GM19240 (cell line): Measurements from ENCODE around the gene TAF11L12.
"Not testable (repeated sequence)": the region's sequence is repeated elsewhere in the genome, so short reads cannot be mapped to it uniquely, and the experiment has no call there.

Experiments
- DNase-seq: peaks from one replicate; pipeline ENCODE4 v3.0.0; 2011; ENCODE audit warnings: low spot score; ENCODE audit not compliant: insufficient read length

TAF11L12 gene

DNA sequence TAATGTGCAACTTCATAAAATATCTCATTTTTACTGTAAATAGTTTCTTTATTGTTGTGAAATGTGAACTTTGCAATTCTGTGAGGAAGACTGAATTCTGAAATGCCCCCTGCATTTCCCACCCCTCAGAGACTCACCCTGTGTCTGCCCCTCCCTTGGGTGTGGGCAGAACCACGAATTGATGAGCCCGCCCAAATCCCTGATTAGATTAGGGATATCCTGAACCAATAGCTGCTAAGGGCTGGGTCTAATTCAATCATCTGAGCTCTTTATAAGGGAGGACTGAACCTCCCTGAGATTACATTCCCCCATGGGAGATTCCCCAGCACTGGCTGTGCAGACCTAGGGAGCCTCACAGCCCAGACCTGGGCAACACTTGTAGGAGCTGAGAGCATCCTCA, at the start of gene TAF11L12:
Gene TAF11L12 (plus strand): TSS at position 301 of the 400 bp plus-strand sequence.
- DNase-seq: not testable (repeated sequence)

DNA sequence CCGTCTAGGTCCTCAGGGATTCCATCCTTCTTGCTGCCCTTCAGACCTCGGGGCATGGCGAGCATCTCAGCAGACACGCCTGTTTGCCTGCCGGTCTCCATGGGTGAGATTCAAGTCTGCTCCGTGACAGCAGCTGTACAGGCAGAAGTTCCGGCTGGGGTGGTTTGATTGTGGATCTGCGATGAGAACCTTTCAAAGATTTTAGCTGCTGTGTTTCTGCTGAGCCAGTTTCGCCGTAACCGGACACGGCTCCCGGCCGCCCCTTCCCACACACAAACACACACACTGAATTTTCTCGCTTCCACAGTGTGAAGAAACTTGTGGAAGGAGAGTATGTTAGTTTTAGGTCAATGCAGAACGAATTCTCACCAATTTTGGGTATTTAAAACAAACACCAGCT, 24.5 kb upstream of the TAF11L12 start, which contains the start of gene TAF11L7:
Gene TAF11L7 (minus strand): TSS at position 101 of the 400 bp plus-strand sequence.
- DNase-seq: not testable (repeated sequence)

DNA sequence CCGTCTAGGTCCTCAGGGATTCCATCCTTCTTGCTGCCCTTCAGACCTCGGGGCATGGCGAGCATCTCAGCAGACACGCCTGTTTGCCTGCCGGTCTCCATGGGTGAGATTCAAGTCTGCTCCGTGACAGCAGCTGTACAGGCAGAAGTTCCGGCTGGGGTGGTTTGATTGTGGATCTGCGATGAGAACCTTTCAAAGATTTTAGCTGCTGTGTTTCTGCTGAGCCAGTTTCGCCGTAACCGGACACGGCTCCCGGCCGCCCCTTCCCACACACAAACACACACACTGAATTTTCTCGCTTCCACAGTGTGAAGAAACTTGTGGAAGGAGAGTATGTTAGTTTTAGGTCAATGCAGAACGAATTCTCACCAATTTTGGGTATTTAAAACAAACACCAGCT, 19.3 kb upstream of the TAF11L12 start, which contains the start of gene TAF11L8:
Gene TAF11L8 (minus strand): TSS at position 101 of the 400 bp plus-strand sequence.
- DNase-seq: not testable (repeated sequence)

DNA sequence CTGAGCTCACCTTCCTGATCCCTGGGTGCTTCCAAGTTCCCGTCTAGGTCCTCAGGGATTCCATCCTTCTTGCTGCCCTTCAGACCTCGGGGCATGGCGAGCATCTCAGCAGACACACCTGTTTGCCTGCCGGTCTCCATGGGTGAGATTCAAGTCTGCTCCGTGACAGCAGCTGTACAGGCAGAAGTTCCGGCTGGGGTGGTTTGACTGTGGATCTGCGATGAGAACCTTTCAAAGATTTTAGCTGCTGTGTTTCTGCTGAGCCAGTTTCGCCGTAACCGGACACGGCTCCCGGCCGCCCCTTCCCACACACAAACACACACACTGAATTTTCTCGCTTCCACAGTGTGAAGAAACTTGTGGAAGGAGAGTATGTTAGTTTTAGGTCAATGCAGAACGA, 15.9 kb upstream of the TAF11L12 start, which contains the start of gene TAF11L9:
Gene TAF11L9 (minus strand): TSS at position 140 of the 400 bp plus-strand sequence.
- DNase-seq: not testable (repeated sequence)

DNA sequence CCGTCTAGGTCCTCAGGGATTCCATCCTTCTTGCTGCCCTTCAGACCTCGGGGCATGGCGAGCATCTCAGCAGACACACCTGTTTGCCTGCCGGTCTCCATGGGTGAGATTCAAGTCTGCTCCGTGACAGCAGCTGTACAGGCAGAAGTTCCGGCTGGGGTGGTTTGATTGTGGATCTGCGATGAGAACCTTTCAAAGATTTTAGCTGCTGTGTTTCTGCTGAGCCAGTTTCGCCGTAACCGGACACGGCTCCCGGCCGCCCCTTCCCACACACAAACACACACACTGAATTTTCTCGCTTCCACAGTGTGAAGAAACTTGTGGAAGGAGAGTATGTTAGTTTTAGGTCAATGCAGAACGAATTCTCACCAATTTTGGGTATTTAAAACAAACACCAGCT, 12.5 kb upstream of the TAF11L12 start, which contains the start of gene TAF11L10:
Gene TAF11L10 (minus strand): TSS at position 101 of the 400 bp plus-strand sequence.
- DNase-seq: not testable (repeated sequence)

DNA sequence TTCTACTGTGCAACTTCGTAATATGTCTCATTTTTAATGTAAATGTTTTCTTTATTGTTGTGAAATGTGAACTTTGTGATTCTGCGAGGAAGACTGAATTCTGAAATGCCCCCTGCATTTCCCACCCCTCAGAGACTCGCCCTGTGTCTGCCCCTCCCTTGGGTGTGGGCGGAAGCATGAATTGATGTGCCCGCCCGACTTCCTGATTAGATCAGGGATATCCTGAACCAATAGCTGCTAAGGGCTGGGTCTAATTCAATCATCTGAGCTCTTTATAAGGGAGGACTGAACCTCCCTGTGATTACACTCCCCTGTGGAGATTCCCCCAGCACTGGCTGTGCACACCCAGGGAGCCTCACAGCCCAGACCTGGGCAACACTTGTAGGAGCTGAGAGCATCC, 6.3 kb upstream of the TAF11L12 start, which contains the start of gene TAF11L11:
Gene TAF11L11 (plus strand): TSS at position 304 of the 400 bp plus-strand sequence.
- DNase-seq: not testable (repeated sequence)

DNA sequence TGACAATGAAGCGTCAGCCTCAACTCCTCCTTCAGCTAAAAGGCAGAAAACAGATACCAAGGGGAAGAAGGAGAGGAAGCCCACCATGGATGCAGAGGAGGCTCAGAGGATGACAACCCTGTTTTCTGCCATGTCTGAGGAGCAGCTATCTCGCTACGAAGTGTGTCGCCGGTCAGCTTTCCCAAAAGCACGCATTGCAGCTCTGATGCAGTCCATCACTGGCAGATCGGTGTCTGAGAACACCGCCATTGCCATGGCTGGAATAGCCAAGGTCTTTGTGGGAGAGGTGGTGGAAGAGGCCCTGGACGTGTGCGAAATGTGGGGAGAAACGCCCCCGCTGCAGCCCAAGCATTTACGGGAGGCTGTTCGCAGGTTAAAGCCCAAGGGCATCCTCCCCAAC, 5.2 kb upstream of the TAF11L12 start:
- no peak for DNase-seq

DNA sequence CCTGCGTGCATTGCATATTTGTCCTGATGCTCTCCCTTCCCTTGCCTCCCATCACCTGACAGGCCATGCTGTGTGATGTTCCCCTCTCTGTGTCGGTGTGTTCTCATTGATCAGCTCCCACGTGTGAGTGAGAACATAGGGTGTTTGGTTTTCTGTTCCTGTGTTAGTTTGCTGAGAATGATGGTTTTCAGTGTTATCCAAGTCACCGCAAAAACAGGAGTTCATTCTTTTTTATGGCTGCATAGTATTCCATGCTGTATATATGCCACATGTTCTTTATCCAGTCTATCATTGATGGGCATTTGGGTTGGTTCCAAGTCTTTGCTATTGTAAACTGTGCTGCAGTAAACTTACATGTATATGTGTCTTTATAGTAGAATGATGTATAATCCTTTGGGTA, 2.7 kb upstream of the TAF11L12 start:
- not testable (repeated sequence) for DNase-seq

DNA sequence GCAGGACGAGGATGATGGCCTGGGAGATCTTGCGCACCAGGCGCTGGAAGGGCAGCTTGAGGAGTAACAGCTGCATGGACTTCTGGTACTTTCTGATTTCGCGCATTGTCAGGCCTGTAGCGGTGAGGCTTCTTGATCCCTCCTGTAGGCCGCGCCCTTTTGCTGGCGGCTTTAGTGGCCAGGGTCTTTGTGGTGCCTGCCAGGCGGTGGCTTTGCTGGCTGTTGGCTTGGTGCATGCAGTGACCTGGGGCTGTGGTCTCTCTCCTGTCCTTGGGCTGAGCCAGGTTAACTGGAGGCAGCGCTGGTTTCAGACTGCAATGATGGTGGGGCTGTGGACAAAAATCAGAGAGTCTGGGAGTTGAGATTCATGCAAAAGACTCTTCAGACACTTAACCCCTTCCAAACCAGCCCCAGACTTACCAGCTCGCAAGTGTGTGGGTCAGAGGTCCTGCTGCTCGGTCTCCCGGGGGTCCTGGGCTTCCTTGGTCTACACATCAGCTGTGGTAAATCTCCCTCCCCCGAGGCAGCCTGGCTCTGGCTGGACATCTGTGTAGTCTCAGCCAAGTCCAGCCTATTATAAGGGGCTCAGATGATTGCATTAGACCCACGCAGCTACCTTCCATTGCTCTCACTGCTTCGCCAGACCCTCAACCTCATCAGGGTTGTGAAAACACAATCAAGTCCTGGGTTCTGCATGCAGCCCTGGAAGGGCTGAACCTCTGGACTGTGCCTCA, 4.8 kb downstream of the TAF11L12 start:
- DNase-seq: no peak

DNA sequence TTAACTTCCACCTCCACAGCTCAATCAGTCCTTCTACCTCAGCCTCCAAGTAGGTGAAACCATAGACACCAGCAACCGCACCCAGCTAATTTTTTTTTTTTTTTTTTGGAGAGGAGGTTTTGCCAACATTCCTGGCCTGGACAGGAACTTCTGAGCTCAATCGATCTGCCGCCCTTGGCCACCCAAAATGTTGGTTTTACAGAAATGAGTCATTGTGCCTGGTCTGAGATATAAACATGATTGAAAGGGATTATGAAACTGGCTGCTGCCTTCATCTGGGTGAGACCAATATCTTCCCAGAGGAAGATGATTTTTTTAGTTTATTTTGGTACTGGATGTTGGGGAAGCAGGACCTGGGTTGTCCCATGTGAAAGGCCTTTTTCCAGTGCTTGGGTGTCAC, 9.2 kb downstream of the TAF11L12 start:
- DNase-seq: no peak

DNA sequence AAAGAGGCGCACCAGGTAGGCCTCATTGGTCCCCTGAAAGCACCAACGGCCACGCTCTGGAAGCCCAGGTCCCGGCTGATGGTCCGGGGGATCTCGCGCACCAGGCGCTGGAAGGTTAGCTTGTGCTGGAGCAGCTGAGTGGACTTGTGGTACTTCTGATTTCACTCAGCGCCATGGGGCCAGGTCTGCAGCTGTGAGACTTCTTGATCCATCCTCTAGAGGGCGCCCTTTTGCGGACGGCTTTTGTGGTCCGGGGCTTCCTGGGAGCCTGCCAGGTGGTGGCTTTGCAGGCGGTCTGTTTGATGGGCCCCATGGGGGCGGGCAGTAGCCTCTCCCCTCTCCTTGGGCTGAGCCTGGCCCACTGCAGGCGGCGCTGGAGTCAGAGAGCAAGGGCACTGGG, 10.4 kb downstream of the TAF11L12 start:
- DNase-seq: no peak

DNA sequence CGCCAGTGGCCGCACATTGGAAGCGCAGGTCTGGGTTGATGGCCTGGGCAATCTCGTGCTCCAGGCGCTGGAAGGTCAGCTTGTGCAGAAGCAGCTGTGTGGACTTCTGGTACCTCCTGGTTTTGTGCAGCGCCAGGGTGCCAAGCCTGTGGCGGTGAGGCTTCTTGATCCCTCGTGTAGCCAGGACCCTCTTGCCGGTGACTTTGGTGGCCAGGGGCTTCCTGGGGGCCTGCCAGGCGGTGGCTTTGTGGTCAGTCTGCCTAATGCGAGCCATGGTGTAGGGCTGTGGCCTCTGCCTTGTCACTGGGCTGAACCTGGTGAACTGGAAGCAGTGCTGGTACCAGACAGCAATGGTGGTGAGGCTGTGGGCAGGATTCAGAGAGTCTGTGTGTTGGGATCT, 15.5 kb downstream of the TAF11L12 start:
- DNase-seq: no peak

DNA sequence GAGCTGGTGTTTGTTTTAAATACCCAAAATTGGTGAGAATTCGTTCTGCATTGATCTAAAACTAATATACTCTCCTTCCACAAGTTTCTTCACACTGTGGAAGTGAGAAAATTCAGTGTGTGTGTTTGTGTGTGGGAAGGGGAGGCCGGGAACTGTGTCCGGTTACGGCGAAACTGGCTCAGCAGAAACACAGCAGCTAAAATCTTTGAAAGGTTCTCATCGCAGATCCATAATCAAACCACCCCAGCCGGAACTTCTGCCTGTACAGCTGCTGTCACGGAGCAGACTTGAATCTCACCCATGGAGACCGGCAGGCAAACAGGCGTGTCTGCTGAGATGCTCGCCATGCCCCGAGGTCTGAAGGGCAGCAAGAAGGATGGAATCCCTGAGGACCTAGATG, 21.6 kb downstream of the TAF11L12 start, which contains the start of gene TAF11L13:
Gene TAF11L13 (plus strand): TSS at position 301 of the 400 bp plus-strand sequence.
- not testable (repeated sequence) for DNase-seq

DNA sequence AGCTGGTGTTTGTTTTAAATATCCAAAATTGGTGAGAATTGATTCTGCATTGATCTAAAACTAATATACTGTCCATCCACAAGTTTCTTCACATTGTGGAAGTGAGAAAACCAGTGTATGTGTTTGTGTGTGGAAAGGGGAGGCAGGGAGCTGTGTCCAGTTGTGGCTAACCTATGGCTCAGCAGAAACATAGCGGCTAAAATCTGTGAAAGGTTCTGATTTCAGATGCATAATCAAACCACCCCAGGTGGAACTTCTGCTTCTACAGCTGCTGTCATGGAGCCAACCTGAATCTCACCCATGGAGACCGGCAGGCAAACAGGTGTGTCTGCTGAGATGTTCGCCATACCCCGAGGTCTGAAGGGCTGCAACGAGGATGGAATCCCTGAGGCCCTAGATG, 24.0 kb downstream of the TAF11L12 start, which contains the start of gene TAF11L14:
Gene TAF11L14 (plus strand): TSS at position 301 of the 400 bp plus-strand sequence.
- no peak for DNase-seq

DNA sequence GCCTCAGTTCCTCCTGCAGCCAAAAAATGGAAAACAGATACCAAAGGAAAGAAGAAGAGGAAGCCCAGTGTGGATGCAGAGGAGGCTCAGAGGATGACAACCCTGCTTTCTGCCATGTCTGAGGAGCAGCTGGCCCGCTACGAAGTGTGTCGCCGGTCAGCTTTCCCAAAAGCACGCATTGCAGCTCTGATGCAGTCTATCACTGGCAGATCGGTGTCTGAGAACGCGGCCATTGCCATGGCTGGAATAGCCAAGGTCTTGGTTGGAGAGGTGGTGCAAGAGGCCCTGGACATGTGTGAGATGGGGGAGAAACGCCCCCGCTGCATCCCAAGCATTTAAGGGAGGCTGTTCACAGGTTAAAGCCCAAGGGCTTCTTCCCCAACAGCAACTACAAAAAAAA, 39.0 kb downstream of the TAF11L12 start:
- not testable (repeated sequence) for DNase-seq

DNA sequence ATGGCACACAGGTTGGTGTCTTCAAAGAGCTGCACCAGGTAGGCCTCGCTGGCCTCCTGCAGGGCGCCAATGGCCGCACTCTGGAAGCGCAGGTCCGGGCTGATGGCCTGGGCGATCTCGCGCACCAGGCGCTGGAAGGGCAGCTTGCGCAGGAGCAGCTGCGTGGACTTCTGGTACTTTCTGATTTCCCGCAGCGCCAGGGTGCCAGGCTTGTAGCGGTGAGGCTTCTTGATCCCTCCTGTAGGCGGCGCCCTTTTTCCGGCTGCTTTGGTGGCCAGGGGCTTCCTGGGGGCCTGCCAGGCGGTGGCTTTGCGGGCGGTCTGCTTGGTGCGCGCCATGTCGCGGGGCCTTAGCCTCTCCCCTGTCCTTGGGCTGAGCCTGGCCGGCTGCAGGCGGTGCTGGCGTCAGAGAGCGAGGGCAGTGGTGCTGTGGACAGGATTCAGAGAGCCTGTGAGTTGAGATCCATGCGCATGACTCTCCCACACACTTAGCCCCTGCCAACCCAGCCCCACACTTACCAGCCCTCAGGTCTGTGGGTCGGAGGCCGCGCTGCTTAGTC, 45.1 kb downstream of the TAF11L12 start:
- not testable (repeated sequence) for DNase-seq

DNA sequence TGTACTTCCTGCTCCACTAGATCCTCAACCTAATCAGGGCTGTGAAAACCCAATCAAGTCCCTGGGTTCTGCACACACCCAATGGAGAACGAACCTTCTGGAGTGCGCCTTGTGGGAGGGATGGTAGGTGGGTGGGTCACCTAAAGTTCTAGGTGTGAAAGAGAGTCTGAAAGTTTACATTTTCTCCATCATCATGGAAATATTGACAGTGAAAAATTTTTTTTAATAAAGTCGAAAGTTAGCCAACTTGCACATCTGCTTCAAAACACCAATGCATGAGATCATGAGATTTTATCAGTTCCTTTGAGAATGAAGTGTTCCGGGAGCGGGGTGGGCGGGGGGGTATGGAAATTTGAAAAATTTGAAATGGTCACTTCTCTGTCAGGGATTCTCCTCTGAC, 45.7 kb downstream of the TAF11L12 start:
- DNase-seq: no peak
